SK-N-SH (cell line): ENCODE data around the gene BDNF. TPM values are rescaled to one million over a fixed set of nuclear protein-coding genes. Genes with fewer than 3 reads are reported as not detected.

Experiments
- CTCF ChIA-PET: fragments of 300-600, 350-600 bp; formaldehyde crosslinking; extraction: SDS; loops from one replicate; lab custom pipeline; 2021; lab: Yijun Ruan, JAX
- POLR2A ChIA-PET: fragments of 350-600 bp; sonication (Branson Sonifier 250); formaldehyde crosslinking; extraction: SDS; loops from one replicate; lab custom pipeline; 2020; ENCODE audit warnings: antibody characterized with exemption, inconsistent platforms; lab: Yijun Ruan, JAX
- DNase-seq: peaks from one replicate; pipeline ENCODE4 v3.0.0; 2012
- H2AFZ ChIP-seq: fragments of 200-600 bp; sonication (generic); 2 replicates; pipeline ENCODE4 v1.8.1; 2016; ENCODE audit warnings: antibody characterized with exemption, mild to moderate bottlenecking, low read depth
- H3F3A ChIP-seq: fragments of 200-600 bp; sonication (generic); replicated peaks from 2 replicates; pipeline ENCODE3; 2016; ENCODE audit warnings: antibody characterized with exemption, mild to moderate bottlenecking; ENCODE audit not compliant: insufficient read depth
- H3K27ac ChIP-seq, 2 experiments: fragments of 200-500 bp in 1 of 2; fragments of 200-600 bp in 1 of 2; sonication (Bioruptor generic) in 1 of 2; sonication (generic), shearing (Covaris generic) in 1 of 2; 2 replicates each; pipeline versions ENCODE4 v1.5.1 to v1.6.1; 2014 to 2016; ENCODE audit warnings: low read depth in 2 of 2, inconsistent platforms in 1 of 2, low read length in 1 of 2, mild to moderate bottlenecking in 1 of 2, mixed read lengths in 1 of 2
- H3K27me3 ChIP-seq: fragments of 200-600 bp; sonication (generic), shearing (Covaris generic); 2 replicates; pipeline ENCODE4 v1.6.1; 2016; ENCODE audit warnings: mixed run types; ENCODE audit not compliant: insufficient read depth
- H3K36me3 ChIP-seq, 2 experiments: fragments of 200-500 bp in 1 of 2; fragments of 200-600 bp in 1 of 2; sonication (Bioruptor generic) in 1 of 2; sonication (generic) in 1 of 2; replicated peaks in 1 of 2; 2 replicates each; pipeline versions ENCODE3 to v1.5.1; 2014 to 2016; ENCODE audit warnings: low read length in 1 of 2, mild to moderate bottlenecking in 1 of 2; ENCODE audit not compliant: insufficient read depth in 2 of 2, control insufficient read depth in 1 of 2
- H3K4me1 ChIP-seq, 2 experiments: fragments of 200-500 bp in 1 of 2; fragments of 200-600 bp in 1 of 2; sonication (Bioruptor generic) in 1 of 2; sonication (generic), shearing (Covaris generic) in 1 of 2; 2 replicates each; pipeline versions ENCODE4 v1.5.1 to v1.6.1; 2014 to 2016; ENCODE audit warnings: low read depth in 1 of 2, low read length in 1 of 2, mixed run types in 1 of 2; ENCODE audit not compliant: insufficient read depth in 2 of 2, control insufficient read depth in 1 of 2
- H3K4me2 ChIP-seq: fragments of 200-600 bp; sonication (generic), shearing (Covaris generic); 2 replicates; pipeline ENCODE4 v1.6.1; 2017; ENCODE audit warnings: mixed run types
- H3K4me3 ChIP-seq, 2 experiments: fragments of 200-500 bp in 1 of 2; fragments of 200-600 bp in 1 of 2; sonication (Bioruptor generic) in 1 of 2; sonication (generic), shearing (Covaris generic) in 1 of 2; 2 replicates each; pipeline versions ENCODE4 v1.5.1 to v1.8.1; 2014 to 2016; ENCODE audit warnings: low read depth in 2 of 2, inconsistent platforms in 1 of 2, low read length in 1 of 2, mild to moderate bottlenecking in 1 of 2, mixed read lengths in 1 of 2, moderate library complexity in 1 of 2
- H3K79me2 ChIP-seq: fragments of 200-600 bp; sonication (generic); 2 replicates; pipeline ENCODE4 v1.8.1; 2017; ENCODE audit warnings: mild to moderate bottlenecking; ENCODE audit not compliant: insufficient read depth
- H3K9ac ChIP-seq: fragments of 200-600 bp; sonication (generic); 2 replicates; pipeline ENCODE4 v1.6.1; 2017; ENCODE audit warnings: mixed run types
- H3K9me2 ChIP-seq: fragments of 200-600 bp; sonication (generic); 2 replicates; pipeline ENCODE4 v1.6.1; 2017; ENCODE audit warnings: mixed run types
- H3K9me3 ChIP-seq: fragments of 200-600 bp; sonication (generic); 2 replicates; pipeline ENCODE4 v1.6.1; 2017; ENCODE audit warnings: mixed run types, mild to moderate bottlenecking, moderate library complexity
- H4K20me1 ChIP-seq: fragments of 200-600 bp; sonication (generic); 2 replicates; pipeline ENCODE4 v1.6.1; 2017; ENCODE audit warnings: mild to moderate bottlenecking, mixed run types; ENCODE audit not compliant: insufficient read depth
- CHD2 ChIP-seq: fragments of 150-350 bp; IDR thresholded peaks from 2 replicates; pipeline ENCODE4 v1.6.1; 2018; ENCODE audit warnings: low read length; ENCODE audit not compliant: partially characterized antibody
- FOSL2 ChIP-seq: IDR thresholded peaks from 2 replicates; pipeline ENCODE4 v1.4.0; 2012; ENCODE audit warnings: low read depth, mild to moderate bottlenecking, moderate library complexity, borderline replicate concordance
- POLR2AphosphoS5 ChIP-seq: IDR thresholded peaks from 2 replicates; pipeline ENCODE4 v1.6.1; 2012; ENCODE audit warnings: low read depth, low read length
- TCF12 ChIP-seq: IDR thresholded peaks from 2 replicates; pipeline ENCODE4 v1.4.0; 2012
- TEAD4 ChIP-seq: IDR thresholded peaks from 2 replicates; pipeline ENCODE4 v1.4.0; 2012; ENCODE audit warnings: mild to moderate bottlenecking, borderline replicate concordance; ENCODE audit not compliant: insufficient read depth
- YY1 ChIP-seq: IDR thresholded peaks from 2 replicates; pipeline ENCODE4 v1.4.0; 2012; ENCODE audit warnings: low read depth, mild to moderate bottlenecking
- WGBS: methylation state at CpG from one replicate; pipeline ENCODE4 v1.1.6; 2017; ENCODE audit warnings: low lambda C conversion rate; 5-methylcytosine and 5-hydroxymethylcytosine counted together
- polyA plus RNA-seq, 3 experiments: library from polyadenylated mRNA; depleted of rRNA; stranded (reverse); fragments of >200 nt; gene quantifications; 2 replicates each; pipeline ENCODE4 v1.2.3, GENCODE V29; 2012
- TF ChIP-seq, protein P1 (sequence below): fragments of 150-350 bp; IDR thresholded peaks from 2 replicates; pipeline ENCODE4 v1.6.1; 2017; ENCODE audit warnings: antibody characterized with exemption, low read length, low read depth, borderline replicate concordance
- TF ChIP-seq, protein P2 (sequence below): fragments of 150-350 bp; IDR thresholded peaks from 2 replicates; pipeline ENCODE4 v1.6.1; 2016; ENCODE audit warnings: mild to moderate bottlenecking, low read depth, low read length
- TF ChIP-seq, protein P3 (sequence below): IDR thresholded peaks from 2 replicates; pipeline ENCODE4 v1.4.0; 2012; ENCODE audit warnings: low read depth
- TF ChIP-seq, protein P4 (sequence below): IDR thresholded peaks from 2 replicates; pipeline ENCODE4 v1.6.1; 2012; ENCODE audit warnings: mild to moderate bottlenecking, low read depth, low read length, moderate library complexity

BDNF gene
- polyA plus RNA-seq, 1 of the 3 experiments (the other 2 are of a cell fraction) = 21.3 TPM

- no peaks in the 10 kb centered on the region for H3K9me2 ChIP-seq
- DNase-seq = no peak
- no peak overlapping the region for H2AFZ ChIP-seq
- H3F3A ChIP-seq = no peaks in the 10 kb centered on the region
- no peaks in the 10 kb centered on the region for H3K79me2 ChIP-seq
- no peaks in the 10 kb centered on the region for H3K36me3 ChIP-seq
- POLR2A ChIA-PET = no interaction called here
- CTCF ChIA-PET = interaction anchor here (1.5 kb wide), 1 partner anchor 125 kb away, joined by 4 read pairs; no protein-coding TSS in a partner anchor
- no peak for TF ChIP-seq YY1
- TF ChIP-seq, protein P1, sequence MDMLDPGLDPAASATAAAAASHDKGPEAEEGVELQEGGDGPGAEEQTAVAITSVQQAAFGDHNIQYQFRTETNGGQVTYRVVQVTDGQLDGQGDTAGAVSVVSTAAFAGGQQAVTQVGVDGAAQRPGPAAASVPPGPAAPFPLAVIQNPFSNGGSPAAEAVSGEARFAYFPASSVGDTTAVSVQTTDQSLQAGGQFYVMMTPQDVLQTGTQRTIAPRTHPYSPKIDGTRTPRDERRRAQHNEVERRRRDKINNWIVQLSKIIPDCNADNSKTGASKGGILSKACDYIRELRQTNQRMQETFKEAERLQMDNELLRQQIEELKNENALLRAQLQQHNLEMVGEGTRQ = no peak
- TF ChIP-seq, protein P2, sequence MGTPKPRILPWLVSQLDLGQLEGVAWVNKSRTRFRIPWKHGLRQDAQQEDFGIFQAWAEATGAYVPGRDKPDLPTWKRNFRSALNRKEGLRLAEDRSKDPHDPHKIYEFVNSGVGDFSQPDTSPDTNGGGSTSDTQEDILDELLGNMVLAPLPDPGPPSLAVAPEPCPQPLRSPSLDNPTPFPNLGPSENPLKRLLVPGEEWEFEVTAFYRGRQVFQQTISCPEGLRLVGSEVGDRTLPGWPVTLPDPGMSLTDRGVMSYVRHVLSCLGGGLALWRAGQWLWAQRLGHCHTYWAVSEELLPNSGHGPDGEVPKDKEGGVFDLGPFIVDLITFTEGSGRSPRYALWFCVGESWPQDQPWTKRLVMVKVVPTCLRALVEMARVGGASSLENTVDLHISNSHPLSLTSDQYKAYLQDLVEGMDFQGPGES = no peak
- TF ChIP-seq POLR2AphosphoS5 = no peak
- no peak for TF ChIP-seq TEAD4
- no peak for TF ChIP-seq TCF12
- no peak for TF ChIP-seq FOSL2
- TF ChIP-seq, all 33 proteins: peak for 0
- H3K4me1 ChIP-seq = no peaks in the 10 kb centered on the region
- no peak overlapping the region for H3K9ac ChIP-seq
- no peaks in the 10 kb centered on the region for H3K27me3 ChIP-seq
- no peak overlapping the region for H3K4me3 ChIP-seq
- no peaks in the 10 kb centered on the region for H4K20me1 ChIP-seq
- no peak overlapping the region for H3K27ac ChIP-seq
- no peak overlapping the region for H3K4me2 ChIP-seq
- no peaks in the 10 kb centered on the region for H3K9me3 ChIP-seq
Measured at GRCh38 chr11:27610946-27611345, 89.3 kb downstream of the BDNF start.

GRCh38 chr11:27610280-27610679, 90.0 kb downstream of the BDNF start:
- DNase-seq = no peak
- H3K9me2 ChIP-seq = no peaks in the 10 kb centered on the region
- TF ChIP-seq TEAD4 = no peak
- TF ChIP-seq, all 33 proteins: peak for 0

GRCh38 chr11:27608951-27609350, 91.3 kb downstream of the BDNF start:
- CTCF ChIA-PET = no interaction called here

More at GRCh38 chr11:27610280-27610679, 90.0 kb downstream of the BDNF start:
- Histone ChIP-seq H3K9ac (no peak overlapping the region), H2AFZ (no peak overlapping the region), H3K27ac (no peak overlapping the region), H3K36me3 (no peaks in the 10 kb centered on the region), H3K4me2 (no peak overlapping the region), H3F3A (no peaks in the 10 kb centered on the region), H3K4me1 (no peaks in the 10 kb centered on the region), H3K79me2 (no peaks in the 10 kb centered on the region), H4K20me1 (no peaks in the 10 kb centered on the region), H3K4me3 (no peak overlapping the region), H3K27me3 (no peaks in the 10 kb centered on the region), H3K9me3 (no peaks in the 10 kb centered on the region)
- ChIA-PET CTCF (interaction anchor here (1.5 kb wide), 1 partner anchor 124 kb away, joined by 4 read pairs; no protein-coding TSS in a partner anchor), POLR2A (interaction anchor here (0.5 kb wide), 1 partner anchor 33 kb away, joined by 3 read pairs; no protein-coding TSS in a partner anchor)
- 83% methylated on average over 3 of the region's 3 CpGs for WGBS

More at GRCh38 chr11:27608951-27609350, 91.3 kb downstream of the BDNF start:
- H3K4me2 ChIP-seq = no peak overlapping the region
- no peaks in the 10 kb centered on the region; a peak in 1 of 4 replicates for H3K4me1 ChIP-seq
- H3K9me3 ChIP-seq = no peaks in the 10 kb centered on the region
- no peak overlapping the region for H3K4me3 ChIP-seq
- no peaks in the 10 kb centered on the region for H3F3A ChIP-seq
- WGBS = 74% methylated on average over 2 of the region's 2 CpGs
- no peaks in the 10 kb centered on the region for H3K36me3 ChIP-seq
- no peaks in the 10 kb centered on the region for H3K9me2 ChIP-seq
- H3K9ac ChIP-seq = no peak overlapping the region
- TF ChIP-seq, protein P3, sequence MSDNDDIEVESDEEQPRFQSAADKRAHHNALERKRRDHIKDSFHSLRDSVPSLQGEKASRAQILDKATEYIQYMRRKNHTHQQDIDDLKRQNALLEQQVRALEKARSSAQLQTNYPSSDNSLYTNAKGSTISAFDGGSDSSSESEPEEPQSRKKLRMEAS = no peak
- TF ChIP-seq, protein P4, sequence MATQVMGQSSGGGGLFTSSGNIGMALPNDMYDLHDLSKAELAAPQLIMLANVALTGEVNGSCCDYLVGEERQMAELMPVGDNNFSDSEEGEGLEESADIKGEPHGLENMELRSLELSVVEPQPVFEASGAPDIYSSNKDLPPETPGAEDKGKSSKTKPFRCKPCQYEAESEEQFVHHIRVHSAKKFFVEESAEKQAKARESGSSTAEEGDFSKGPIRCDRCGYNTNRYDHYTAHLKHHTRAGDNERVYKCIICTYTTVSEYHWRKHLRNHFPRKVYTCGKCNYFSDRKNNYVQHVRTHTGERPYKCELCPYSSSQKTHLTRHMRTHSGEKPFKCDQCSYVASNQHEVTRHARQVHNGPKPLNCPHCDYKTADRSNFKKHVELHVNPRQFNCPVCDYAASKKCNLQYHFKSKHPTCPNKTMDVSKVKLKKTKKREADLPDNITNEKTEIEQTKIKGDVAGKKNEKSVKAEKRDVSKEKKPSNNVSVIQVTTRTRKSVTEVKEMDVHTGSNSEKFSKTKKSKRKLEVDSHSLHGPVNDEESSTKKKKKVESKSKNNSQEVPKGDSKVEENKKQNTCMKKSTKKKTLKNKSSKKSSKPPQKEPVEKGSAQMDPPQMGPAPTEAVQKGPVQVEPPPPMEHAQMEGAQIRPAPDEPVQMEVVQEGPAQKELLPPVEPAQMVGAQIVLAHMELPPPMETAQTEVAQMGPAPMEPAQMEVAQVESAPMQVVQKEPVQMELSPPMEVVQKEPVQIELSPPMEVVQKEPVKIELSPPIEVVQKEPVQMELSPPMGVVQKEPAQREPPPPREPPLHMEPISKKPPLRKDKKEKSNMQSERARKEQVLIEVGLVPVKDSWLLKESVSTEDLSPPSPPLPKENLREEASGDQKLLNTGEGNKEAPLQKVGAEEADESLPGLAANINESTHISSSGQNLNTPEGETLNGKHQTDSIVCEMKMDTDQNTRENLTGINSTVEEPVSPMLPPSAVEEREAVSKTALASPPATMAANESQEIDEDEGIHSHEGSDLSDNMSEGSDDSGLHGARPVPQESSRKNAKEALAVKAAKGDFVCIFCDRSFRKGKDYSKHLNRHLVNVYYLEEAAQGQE = no peak
- TF ChIP-seq TEAD4 = no peak
- no peak for TF ChIP-seq CHD2
- TF ChIP-seq, protein P2 = no peak
- no peak for TF ChIP-seq POLR2AphosphoS5
- H4K20me1 ChIP-seq = no peaks in the 10 kb centered on the region
- H3K79me2 ChIP-seq = no peaks in the 10 kb centered on the region
- H3K27me3 ChIP-seq = no peaks in the 10 kb centered on the region
- DNase-seq = no peak
- no peak overlapping the region for H2AFZ ChIP-seq
- POLR2A ChIA-PET = no interaction called here
- H3K27ac ChIP-seq = no peak overlapping the region
